Measurements from ENCODE around the gene FRMD4A.

FRMD4A gene

DNA sequence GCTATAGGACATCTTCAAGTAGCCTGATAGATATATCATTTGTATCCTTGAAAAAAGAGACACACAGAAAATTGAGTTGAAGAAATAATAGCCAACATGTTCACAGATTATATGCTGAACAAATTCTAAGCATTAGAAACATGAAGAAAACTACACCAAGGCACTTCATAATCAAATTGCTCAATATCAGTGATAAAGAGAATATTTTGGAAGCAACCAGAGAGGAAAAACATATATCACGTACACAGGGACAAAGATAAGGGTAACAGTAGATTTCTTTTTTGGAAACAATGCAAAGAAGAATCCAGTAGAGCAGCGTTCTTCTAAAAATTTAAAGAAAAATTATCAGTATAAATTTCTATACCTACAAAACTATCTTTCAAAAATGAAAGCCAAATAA, 6.0 kb upstream of the FRMD4A start:
- no peak for FAIRE-seq

DNA sequence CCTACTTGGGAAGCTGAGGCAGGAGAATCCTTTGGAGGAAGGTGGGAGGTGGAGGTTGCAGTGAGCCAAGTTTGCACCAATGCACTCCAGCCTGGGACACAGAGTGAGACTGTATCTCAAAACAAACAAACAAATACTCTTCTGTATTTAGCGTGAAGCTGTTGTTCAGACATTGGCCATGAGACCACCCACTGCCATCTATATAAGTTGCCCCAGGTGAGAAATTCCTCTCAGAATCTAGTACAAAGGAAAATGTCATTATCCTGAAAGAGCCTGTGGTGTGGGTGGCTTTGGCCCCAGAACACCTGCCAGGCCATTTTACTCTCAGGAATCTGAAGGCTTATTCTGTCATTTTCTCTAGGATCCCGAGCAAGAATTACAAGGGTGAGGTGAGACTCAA, 4.0 kb upstream of the FRMD4A start:
- no peak for FAIRE-seq

DNA sequence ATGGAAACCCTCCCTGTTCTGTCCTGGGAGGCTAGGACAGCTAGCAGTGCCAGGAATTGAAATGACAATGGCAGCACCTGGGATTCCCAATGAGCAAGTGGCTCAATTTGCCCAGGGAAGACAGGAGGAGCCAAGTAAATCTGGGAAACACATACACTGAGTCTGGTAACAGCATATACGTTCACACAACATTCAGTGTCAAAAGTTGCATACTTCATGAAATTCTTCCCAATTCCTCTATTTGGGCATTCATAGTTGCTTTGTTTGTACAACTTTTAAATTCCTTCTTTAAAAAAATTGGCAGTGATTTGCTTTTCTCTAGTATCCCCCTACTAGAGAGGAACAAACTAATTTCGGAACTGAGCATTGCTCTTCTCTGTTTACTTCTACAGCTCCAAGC, 2.9 kb upstream of the FRMD4A start:
- no peak for FAIRE-seq

DNA sequence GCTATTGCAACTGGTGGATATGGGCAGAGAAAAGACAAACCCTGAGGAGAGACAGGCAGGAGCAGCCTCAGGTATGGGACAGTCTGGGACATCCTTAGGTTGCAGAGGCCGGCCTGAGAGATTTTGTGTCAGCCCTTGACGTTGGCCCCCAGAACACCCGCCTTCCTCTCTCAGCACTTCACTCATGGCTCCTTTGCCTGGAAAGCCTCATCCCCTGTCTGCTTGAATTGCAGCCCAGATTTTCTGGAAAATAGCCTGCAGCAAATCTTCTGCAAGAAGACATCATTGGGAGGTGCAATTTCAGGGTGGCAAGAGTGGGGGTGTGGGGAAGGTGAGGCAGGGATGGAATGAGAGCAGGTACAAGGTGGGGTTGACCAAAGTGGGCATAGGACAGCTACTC, 2.2 kb upstream of the FRMD4A start:
- no peak for FAIRE-seq

DNA sequence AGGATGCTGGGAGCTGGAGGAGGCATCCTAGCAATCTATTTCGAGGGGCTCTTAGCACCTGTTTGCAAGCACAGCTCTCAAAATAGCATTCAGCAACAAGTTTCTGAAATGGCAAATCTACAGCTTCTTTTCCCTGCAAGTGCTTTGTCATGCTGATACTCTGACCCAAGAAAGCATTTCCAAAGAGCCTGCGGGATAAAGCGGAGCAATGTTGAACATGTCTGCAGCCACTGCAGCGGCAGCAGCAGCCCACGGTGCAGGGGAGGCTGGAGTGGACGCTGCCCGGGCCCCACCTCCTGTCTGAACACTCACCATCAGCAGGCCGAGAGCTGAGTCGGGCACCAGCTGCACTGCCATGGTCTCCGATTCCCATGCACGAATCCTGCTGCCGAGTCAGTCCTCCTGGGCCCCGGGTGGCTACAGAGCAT, 964 bp downstream of the FRMD4A start:
- FAIRE-seq: no peak

DNA sequence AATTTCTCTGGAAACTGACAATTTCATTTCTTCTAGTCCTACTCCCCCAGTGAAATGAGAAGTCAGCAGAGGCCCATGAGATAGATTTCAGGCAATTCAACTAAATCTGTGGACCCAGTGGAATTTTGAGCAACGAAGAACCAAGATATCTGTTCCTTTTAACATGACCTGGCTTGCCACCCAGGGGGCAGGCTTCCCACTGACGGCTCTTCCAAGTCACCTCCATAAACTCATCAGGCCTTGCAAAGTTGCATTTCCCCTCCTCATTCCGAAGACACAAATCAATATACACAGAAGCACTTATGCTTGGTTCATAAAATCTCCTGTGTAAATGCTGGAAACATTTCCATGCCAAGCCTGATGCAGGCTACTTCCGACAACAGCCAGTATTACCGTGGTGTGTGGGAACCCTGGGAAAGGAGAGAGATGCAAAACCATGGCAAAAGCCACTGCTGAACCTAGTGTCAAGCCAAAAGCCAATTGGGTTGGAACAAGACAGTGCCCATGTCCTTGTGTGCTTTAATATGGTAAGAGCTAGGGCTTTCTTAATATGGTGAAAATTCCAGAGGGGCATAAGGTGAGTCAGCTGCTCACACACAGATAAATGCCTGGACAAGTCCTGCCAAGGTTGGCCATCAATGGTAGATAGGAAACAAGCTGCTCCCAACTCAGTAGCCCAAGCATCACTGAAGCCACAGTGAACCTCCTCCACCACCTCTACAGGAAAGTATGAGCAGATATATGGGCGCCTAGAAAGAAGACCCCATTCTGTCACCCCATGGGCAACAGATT, 1.6 kb downstream of the FRMD4A start:
- FAIRE-seq: no peak

DNA sequence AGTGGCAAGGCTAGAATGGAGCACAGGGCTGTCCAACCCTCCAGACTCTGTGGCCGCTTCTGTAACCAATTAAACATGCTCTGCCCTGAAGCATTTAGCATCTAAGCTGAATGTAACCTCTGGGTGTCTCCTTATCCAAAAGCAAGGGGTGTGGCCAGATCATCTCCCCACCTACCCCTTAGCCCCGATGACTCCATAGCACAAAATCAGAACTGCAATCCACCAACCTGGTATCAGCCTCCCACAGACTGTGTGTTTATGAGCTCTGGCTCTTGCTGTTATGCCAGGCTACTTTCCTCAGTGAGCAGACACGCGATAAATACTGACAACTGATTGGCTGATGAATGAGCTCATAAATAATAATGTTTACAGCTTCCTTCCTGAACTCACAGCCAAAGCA, 3.2 kb downstream of the FRMD4A start:
- no peak for FAIRE-seq

DNA sequence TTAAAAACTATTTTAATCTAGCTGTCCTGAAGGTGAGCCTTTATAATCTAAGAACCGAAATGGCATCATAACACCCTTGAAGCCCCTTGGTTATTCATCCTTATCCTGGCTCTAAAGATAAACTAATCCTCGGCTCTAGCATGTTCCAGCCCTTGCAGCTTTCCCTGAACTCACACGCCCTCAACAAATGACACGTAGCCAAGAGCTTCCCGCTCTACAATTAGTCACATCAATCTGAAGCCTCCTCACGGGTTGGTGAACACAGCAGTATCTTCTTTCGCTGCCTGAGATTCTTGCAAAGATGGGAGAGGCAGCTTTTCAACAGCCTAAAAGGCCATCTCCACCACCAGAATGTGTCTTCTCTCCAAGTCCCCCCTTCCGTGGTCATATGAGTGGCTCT, 4.1 kb downstream of the FRMD4A start:
- FAIRE-seq: no peak

DNA sequence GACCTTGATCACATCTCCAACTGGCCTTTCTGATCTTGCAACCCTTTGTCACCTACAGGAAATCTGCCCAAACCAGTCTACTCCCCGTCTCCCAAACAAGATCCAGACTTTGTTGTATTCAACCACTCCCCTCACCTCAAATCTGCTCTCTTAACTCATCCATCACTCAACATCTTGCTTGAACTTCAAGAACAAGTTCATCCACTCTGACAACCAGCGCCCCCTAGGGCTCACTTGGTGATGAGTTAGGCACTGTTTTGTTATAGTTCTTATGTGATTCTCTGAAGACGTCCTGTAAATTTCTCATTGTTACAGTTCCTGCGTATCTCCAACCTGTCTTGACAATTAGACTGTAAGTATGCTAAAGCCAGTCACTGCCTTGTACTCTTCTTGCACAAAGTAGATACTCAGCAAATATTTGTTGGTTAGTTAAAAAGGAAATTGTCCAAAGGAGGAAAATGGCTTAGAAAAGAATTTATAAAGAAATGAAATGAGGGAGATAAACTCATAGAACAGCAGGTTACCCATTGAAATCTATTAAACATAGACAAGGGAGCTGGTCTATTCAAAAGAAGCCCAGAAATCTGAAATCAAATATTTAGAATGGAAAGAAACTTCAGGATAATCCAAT, 5.3 kb downstream of the FRMD4A start:
- no peak for FAIRE-seq

DNA sequence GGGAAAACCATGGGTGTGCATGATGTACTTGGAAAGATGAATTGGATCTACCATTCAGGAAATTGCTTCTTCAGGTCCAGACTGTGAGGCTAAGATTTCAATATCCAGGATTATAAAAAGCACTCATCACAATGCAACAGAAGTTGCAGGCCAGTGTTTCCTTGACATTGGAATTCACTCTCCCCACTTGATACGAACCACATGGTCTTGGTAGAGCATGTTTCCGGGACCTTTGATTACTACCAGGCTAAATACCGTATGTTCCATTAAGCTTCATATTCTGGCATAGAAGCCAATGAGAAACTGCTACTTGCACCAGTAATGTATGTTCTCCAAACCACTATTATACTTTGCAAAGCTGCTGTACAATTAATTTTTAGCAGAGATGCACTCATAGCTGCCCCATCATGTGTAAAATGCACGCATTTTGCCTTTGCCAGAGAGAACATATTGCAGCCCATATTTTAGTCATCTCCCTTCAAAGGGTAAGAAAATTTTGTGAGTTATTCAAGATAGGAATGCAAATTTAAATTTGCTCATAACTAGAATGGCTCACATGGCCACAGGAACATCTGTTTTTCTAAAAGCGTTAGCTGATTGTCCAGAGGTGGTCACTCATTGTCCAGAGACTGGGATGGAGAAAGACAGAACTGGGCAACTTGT, 8.1 kb downstream of the FRMD4A start:
- no peak for FAIRE-seq

DNA sequence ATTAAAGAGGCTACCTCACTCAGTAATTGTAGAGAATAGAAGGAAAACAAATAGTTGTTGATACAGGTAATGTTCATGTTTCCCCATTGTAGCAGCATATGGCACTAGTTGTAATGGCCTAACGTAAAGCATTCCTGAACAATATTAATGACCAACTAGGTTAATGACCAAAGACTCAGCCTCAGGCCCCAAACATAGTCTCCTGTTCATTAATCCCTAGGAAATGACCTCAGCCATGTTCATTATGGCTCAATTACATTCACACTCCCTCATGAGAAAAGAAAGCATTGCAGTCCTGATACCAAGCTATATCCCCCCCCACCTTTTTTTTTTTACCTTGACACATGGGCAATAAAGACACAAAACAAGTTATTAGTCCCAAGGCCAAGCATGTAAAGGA, 12.7 kb downstream of the FRMD4A start:
- FAIRE-seq: no peak

DNA sequence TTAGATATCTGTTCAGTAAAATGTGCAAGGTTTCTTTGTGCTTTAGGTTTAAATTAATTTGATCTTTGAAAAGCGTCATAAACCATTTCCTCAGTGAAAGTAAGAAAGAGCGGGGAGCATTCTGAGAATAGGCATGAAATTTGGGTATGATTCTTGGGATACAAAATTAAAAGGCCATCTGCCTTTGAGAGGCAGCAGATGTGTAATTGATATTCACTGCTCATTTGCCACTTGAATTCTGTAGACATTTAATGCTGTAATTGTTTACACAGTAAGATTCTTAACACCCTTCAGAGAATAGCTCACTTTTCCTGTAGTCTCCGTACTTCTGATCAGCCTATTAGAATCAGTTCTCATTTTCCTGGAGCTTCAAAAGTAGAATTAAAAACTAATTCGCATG, 18.7 kb downstream of the FRMD4A start:
- FAIRE-seq: no peak

DNA sequence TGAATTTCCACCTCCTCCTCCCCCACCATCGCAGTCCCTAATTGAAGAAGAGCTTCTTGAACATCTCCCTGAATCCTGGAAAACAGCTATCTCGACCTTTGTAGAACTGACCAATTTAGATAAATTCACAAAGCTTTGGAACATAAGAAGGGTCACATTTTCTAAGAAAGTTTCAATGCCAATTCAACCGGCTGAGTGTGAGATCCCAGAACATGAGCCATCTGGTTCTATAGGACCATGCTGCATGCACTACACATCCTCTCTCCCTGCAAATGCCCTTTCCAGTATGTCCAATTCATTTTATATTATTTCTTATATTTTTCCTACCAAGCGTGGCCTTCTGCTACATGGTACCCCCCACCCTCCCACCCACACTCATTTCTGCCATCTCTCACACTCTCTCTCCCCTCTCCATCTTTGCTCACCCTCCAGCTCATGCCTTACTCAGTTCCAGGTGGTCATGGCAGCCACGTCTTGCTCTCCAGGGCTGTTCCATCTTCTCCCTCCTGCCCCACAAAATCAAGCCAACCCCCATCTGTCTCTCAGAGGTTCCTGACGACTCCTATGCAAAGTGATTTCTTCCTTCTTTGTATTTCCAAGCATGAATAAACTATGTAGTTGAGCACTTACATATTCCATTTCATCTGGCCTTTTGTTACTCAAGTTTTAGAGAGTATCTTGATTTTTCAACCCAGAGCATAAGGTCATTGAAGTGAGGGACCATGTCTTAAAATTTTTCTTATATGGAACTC, 19.3 kb downstream of the FRMD4A start:
- no peak for FAIRE-seq

DNA sequence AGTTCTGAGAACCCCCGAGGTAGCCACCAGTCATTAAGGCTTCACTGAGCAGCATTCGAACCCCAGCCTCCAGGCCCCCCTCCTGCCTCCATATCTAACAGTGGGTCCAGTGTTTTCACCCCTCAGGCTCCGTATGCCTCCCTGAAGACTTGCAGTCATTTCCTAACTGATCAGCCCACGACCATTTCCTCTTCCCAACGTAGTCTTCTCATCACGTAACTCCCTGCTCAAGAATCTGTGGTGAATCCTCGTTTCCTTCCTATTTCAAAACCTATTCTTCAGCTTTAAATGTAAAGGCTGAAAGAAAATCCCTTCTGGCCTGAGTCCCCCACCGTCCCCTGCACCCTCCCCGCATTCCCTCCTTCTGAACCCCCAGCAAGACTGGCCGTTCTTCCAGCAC, 21.1 kb downstream of the FRMD4A start:
- FAIRE-seq: no peak

DNA sequence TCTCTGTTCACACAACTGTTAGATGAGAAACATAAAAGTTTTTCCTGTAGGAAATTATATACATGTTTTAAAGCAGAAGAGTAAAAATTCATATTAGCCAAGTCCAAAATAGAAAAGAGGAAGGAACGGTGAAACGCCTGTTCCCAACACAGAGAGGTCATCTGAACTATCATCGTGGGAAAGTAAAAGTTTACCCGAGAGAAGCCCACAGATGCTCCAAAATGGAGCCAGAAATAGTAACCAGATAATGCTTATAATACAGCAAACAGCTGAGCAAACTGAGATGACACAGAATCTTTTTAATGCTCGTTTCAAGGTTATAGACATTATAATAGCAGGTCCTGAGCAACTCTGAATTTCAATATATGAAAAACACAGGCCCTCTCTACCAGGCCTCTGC, 24.5 kb downstream of the FRMD4A start:
- FAIRE-seq: no peak

DNA sequence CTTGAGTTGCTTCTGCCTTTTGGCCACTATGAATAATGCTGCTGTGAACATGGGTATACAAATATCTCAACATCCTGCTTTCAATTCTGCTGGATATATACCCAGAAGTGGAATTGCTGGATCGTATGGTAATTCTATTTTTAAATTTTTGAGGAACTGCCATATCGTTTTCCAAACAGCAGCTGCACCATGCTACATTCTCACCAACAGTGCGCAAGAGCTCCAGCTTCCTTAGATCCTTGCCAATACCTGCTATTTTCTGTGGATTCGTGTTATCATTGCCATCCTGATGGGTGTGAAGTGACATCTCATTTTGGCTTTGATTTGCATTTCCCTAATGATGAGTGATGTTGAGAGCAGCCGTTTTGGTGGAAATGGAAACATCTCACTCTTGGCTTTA, 26.7 kb downstream of the FRMD4A start:
- FAIRE-seq: no peak

DNA sequence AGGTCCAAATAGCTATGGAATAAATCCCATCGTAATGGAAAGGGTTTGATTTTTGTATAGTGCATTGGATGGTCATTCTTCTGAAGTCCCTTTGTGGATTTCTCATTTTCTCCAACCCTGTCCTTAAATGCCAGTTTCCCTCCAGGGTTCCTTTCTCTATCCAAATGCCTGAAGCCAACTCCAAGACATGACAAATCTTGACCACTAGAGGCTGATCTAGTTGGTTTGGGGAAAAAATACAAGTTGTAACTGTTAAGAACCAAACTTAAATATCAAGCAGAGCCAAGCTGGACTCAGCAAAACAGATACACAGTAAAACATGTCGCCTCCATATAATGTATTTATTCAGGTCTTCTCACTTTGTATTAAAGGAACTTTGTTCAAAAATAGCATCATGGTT, 28.7 kb downstream of the FRMD4A start:
- FAIRE-seq: no peak

DNA sequence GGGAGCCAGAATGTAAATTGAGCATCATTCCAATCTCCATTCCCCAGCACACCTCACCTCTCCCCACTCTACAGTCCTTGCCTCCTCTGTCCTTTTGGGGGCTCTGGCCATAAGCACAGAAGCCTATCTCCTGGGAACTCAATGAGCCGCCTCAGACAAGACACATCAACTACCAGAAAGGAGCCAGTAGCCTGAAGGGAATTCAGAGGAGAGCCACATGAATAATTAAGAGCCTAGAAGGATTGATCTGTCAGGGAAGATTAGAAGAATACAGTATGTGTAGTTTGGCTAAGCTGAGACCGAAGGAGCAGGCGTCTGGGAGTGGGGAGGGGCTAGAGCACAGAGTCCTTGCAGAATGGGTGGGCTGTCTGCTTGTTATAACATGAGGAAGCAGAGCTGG, 31.2 kb downstream of the FRMD4A start:
- FAIRE-seq: no peak

DNA sequence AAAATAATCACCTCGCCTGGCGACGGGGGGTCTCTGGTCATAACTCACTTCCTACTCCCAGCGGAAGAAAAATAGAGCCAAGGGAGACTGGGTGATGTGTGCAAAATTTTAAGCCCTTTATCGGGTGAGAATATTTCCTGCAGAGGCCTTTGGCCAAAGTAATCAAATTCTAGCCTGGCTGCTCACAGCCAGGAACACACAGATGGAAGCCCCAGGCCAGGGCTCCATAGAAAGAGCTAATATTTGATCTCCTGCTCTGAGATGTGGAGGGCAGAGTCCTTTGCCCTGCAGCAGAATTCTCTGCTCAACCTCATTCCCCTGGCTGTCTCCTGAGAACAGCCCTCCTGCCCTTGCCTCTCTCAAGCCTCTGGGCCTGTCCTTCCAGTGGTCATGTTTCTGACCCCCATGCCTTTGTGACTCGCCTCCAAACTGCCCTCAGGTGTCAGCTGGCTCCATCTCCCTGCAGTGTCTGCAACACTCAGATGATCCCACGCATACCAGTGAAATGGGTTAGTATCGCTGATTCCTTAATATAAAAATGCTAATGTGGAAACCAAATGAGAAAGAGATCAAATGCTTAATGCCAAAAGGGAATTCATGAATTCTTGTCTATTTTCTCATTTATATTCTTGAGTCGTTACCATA, 34.5 kb downstream of the FRMD4A start:
- FAIRE-seq: no peak

DNA sequence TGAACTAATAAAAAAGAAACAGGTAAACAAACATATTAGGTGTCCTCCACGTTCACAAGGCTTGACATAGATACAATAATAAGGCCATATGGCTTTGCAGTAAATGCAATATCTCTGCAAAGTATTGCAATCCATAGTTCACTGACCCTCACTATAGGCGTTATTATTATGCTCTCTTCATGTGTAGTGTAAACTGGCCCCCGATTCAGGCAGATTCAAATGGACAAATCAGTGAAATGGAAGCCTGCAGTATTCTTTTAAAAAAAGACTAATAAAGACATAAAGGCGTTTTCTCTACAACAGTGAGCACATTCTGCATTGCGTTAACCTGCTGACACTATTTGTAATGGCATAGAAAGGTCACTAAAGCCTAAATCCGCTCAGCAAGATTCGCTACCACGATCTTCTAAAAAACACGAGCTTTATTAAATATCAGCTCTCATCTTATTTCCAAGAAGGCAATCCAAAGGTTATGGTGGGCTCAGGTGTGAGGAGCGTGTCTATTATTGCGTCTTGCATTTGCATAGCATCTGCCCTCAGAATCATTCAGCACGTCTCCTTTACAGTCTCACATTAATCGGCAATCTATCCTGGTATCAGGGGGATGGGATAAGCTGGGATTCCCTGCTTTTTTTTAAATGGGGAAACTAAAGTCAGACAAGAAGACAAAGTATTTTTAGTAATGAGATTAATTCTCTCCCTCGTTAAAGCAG, 36.2 kb downstream of the FRMD4A start:
- no peak for FAIRE-seq

DNA sequence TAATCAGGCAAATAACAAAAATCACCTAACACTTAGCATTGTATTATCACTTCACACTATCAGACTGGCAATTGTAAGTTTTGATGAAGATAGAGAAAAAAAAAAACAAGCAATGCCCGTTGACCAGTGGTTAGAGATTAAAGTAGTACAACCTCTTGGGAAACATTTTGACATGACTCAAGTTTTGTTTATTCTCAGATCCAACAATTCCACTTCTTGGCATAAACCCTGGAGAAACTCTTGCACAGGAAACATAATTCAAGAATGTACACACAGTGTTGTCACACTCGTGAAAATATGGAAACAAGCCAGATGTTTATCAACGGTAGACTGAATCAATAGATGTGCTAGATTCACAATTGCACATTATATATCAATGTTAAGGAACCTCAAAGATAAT, 37.2 kb downstream of the FRMD4A start:
- FAIRE-seq: no peak

DNA sequence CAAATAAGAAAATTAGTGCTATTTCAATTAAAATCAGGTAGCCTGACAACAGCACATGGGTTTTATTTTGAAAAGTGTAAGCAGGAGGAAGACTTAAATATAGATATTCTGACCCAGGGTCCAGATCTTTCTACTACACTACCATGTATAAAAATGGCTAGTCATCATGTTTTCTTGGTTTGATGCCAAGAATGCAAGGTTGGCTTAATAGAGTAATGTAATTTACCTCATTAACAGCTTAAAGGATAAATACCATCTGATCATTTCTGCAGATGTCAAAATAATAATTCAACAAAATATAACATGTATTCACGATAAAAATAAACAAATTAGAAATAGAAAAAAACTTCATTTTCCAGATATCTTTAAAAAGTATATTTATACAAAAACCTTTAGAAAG, 39.4 kb downstream of the FRMD4A start:
- FAIRE-seq: no peak
